HG03575 (cell line): ENCODE measurements around the gene G6PD.
"Not testable (repeated sequence)": the region's sequence is repeated elsewhere in the genome, so short reads cannot be mapped to it uniquely, and the experiment has no call there.

Experiments used
- ATAC-seq: cut with Tn5 transposase; IDR thresholded peaks from one replicate; pipeline ENCODE4 v1.9.1; 2021; ENCODE audit not compliant: unreplicated experiment, insufficient number of reproducible peaks, low FRiP score; ENCODE audit errors: extremely low read depth

The G6PD gene

DNA sequence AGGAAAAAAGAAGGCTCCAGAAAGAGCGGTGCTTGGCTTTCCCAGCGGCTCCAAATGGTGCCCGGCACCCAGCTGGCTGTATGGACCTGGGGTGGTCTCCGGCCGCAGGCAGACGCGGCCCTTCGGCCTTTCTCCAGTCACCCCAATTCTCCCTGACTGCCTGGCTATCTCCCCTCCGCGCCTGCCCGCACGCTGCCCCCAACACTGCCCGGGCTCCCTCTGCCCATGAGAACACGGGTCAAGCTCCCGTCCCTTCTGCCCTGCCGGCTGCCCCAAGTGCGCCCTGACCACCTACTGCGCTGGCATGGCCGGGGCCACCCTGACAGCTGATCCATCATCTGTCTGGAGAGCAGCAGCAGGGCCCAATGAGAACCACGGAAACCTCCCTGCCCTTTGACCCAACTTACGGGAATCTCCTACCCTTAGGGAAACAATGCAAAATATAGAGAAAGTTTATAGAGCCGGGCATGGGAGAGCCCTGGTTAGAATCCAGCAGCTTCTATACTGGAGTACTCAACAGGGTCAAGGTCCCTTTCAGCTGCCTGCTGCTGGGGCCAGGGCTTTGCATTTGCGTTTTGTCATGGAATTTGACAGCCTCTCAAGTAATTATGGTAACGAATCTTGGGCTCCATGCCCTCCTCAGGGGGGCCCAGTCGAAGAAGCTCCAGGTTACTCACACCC lies 29.4 kb downstream of the G6PD start:
- ATAC-seq, result no peak

DNA sequence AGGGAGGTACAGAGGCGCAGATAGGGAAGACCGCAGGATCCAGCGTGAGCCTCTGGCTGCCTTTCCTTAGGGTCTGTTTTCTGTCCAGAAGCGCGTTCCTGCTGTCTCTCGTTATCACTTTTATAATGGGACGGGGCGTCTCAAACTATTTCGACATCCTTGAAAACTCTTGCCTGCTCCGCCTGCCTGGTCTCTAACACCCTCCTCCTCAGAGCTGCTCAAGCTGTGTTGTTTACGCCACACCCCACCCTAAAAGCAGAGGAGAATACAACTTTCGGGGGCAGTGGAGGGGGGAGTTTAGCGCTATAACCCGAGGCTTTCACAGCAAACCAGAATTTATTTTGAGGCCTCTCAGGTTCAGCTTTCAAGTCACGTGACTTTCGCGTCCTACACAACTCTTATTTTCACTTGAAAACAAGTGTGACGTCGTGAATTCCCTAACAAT lies 30.0 kb downstream of the G6PD start:
- ATAC-seq, result no peak

GRCh38 chrX:154515966-154516655 lies 30.5 kb downstream of the G6PD start, which contains the start of gene FAM3A:
Gene FAM3A, minus strand, starts transcription at chrX:154516232. Its CDS starts 460 bp downstream, at chrX:154515772.
- no peak for ATAC-seq

GRCh38 chrX:154515090-154515965 lies 31.3 kb downstream of the G6PD start:
- ATAC-seq, result no peak

GRCh38 chrX:154513716-154514115 lies 32.9 kb downstream of the G6PD start:
- no peak for ATAC-seq

GRCh38 chrX:154512879-154513553 lies 33.6 kb downstream of the G6PD start:
- no peak for ATAC-seq

DNA sequence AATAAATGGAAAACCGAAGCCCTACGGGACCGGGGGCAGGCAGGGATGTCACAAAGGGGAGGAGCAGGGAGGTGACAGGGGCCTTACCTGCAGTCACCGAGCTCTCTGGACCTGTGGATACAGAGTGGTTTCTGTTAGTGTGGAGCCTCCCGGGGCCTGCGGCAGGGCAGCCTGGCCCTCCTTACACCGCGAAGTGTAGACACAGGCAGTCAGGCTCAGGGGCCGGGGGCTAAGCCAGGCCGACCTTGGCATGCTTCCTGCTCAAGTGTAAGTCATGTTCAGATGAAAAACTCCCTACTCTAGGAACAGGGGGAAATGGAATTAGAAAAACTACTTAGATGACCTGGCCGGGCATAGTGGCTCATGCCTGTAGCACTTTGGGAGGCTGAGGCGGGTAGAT lies 34.9 kb downstream of the G6PD start:
- ATAC-seq, result no peak

DNA sequence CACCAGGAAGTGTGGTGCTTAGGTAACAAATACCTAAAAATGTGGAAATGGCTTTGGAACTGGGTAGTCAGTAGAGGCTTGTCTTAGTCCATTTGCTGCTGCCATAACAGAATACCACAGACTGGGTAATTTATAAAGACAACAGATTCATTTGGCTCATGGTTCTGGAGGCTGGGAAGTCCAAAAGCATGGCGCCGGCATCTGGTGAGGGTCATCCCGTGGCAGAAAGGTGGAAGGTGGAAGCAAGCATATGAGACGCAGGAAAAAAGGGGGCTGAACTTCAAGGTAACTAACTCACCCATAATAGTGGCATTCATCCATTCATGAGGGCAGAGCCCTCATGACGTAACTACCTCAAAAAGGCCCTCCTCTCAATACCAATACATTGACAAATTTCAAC lies 37.2 kb downstream of the G6PD start:
- no peak for ATAC-seq

DNA sequence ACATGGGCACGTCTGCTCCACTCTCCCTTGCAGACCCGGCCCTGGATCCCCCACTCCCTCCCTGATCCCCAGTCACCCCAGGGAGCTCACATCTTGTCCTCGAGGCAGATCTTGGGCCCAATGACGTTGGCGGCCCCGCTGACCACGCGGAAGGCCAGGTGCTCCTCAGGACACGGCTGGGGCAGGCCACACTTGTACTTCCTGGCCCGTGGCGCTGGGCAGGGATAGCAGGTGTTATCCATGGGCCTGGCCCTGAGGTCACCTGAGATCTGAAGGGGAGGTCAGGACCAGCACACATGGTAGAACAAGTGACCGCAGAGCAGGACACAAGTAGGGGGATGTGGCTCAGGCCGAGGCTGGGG lies 38.3 kb downstream of the G6PD start:
- no peak for ATAC-seq

DNA sequence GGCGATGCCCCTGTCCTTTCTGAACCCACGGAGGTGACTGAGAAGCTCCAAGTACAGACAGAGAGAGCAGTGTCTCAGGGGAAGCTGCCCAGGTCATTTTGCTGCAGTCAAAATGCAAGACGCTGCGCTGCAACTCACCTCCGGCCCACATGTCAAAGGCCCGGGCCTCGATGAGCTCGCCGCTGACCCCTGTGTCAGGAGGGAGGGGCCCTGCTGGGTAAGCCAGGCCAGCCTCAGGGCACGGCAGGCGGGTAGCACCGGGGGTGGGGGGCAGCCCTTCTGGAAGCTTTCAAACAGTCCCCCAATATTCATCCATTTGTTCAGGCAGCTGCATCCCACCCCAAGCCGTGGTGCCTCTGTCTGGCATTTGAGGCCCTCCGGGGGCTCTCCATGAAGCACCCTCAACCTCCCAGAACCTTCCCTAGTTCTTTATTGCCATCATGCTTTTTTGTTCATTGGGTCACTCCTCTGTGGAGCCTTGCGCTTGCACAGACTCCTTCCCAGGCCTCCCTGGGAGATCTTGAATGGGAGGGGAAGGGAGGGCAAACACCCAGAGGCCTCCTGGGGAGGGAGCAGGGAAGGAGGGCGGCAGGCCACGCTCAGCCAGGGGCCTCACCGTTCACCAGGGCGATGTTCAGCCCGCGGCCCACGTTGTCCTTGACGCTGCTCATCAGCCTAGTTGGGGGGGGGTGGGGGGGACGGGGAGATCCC lies 38.8 kb downstream of the G6PD start:
- ATAC-seq, result no peak

DNA sequence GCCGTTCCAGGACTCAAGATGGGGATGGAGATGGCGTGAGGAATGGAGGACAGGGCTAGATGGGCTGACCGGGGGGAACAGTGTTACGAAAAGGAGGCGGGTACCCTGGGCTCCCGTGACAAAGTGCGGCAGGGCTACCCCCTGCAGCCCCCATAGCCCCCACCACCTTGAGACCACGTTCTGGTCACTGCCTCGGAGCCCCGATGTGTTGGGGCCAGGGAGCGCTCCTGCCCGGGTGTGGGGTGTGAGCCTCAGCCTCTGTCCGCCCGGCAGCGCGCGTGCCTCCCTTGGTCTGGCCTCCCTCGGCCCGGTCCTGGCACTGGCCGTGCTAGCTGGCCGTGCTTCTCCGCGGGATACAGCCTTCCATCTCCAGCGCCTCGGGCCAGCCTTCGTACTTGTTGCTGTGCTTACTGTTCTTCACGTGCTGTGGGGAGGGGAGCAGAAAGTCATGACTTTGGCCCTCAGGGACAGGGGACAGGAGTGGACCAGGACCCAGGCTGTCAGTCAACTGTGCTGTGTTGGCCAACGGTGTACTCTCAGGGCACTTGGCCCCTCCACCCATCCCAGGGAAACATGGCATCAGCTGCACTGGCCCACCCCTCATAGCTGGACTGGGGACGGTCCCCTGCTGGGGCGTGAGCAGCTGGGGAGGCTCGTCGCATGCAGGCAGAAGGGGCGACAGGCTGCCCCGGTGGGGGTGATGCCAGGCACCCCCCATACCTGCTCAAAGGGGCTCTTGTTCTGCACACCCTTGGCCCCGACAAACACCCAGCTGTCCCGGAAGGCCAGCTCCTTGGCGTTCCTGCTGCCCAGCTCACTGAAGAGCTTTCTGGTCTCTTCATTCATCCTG lies 39.9 kb downstream of the G6PD start:
- no peak for ATAC-seq

DNA sequence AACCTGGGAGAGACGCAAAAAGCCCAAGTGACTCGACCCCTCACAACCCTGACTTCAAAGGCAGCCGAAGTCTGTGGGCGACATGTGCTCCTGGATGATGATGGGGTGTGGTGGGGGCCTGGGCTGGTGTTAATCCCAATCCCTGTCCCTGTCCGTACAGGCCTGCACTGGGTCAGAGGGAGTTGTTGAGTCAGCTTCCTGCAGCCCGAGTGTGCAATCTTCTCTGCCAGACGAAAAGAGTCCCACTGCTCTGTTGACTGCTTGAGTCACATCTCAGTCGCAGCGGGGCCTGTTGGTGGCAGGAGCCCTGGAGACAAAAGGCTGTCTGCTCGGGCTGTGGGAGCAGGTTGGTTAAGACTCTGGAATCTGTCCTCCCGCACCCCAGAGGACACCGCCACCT lies 40.9 kb downstream of the G6PD start:
- ATAC-seq, result no peak

- no peak for ATAC-seq
Observed at GRCh38 chrX:154502989-154503388, 43.7 kb downstream of the G6PD start.

DNA sequence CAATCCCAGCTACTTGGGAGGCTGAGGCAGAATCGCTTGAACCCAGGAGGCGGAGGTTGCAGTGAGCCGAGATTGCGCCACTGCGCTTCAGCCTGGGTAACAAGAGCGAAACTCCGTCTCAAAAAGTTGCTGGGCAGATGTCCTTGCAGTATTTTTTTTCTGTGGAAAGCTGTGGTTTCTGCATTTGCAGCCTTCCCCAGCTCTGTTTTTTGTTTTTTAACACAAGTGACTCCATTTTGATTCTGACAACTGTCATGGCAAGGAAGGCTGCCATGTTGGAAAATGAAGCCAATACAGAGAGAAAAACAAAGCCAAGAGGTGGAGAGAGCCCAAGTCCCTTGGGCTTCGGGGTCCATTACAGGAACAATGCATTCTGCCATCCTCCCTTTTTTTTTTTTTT lies 44.5 kb downstream of the G6PD start:
- ATAC-seq, result no peak

DNA sequence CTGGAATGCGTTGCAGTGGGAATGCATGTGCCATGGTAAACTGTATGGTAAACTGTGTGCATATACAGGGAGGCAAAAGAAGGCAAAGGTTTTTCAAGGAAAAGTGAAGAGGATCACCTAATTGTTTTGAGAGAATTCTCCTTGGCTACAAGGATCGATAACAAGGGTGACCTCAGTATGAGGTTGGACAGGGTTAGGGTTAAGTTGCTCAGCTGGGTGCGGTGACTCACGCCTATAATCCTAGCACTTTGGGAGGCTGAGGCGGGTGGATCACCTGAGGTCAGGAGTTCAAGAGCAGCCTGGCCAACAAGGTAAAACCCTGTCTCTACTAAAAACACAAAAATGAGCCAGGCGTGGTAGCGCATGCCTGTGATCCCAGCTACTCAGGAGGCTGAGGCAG lies 45.2 kb downstream of the G6PD start:
- not testable (repeated sequence) for ATAC-seq

DNA sequence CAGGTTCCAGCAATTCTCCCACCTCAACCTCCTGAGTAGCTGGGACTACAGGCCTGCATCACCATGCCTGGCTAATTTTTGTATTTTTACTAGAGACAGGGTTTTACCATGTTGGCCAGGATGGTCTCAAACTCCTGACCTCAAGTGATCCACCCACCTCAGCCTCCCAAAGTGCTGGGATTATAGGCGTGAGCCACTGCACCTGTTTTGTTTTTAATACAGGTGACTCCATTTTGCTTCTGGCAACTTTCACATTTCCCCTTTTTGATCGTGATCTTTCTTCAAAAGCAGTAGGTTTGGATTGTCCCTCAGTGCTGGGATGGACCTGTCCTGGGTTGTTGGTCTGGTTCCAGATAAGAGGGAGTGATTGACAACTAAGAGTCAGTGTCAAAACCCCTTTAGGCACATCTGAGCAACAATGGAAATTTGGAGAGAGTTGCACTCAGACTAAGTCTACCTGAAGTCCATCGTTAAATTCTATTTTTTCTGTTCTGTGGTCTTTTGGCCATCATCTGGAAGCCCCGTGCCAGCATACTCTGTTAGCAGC lies 50.0 kb downstream of the G6PD start:
- not testable (repeated sequence) for ATAC-seq

DNA sequence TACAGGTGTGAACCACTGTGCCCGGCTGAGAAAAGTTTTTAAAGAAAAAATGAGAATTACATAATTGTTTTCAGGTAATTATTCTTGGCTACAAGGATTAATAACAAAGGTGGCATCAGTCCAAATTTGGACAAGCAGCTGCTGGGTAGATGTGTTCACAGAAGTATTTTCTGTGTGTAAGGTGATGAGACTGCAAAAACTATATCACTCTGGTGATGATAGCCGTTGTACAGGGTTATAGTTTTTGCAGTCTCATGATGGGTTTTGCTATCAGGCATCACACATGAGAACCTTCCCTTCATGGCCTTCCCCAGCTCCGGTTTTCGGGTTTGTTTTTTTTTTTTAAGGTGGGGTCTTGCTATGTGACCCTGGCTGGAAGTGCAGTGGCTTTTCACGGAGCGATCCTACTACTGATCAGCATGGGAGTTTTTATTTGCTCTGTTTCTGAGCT lies 51.1 kb downstream of the G6PD start:
- no peak for ATAC-seq
